ENCODE data around the gene SPINK9.

GRCh38 chr5:148385094-148385493, 49.7 kb downstream of the SPINK9 start:
- TF ChIP-seq CTCF (IDR thresholded peaks at IDR 0.05), result no peak
- no peak for TF ChIP-seq POLR2A (IDR thresholded peaks at IDR 0.05)
- TF ChIP-seq EP300 (IDR thresholded peaks at IDR 0.05), result no peak

All from suprapubic skin (tissue), 3 donors.